AG04450 (cell line): ENCODE measurements around the gene MKI67. TPM values are rescaled to one million over a fixed set of nuclear protein-coding genes. Genes with fewer than 3 reads are reported as not detected.

ENCODE experiments used
- CTCF ChIA-PET: fragments of 300-600, 350-600 bp; formaldehyde crosslinking; extraction: SDS; loops from one replicate; lab custom pipeline; 2022; ENCODE audit warnings: antibody characterized with exemption, inconsistent platforms; lab: Charles Lee
- POLR2A ChIA-PET: fragments of 350-600 bp; formaldehyde crosslinking; extraction: SDS; loops from one replicate; lab custom pipeline; 2021; ENCODE audit warnings: antibody characterized with exemption, inconsistent platforms; lab: Yijun Ruan, JAX
- DNase-seq: peaks from one replicate; pipeline ENCODE4 v3.0.0-alpha.2; 2011; ENCODE audit warnings: low read depth, low spot score
- H3K27ac ChIP-seq: one replicate; pipeline ENCODE4 v1.5.1; 2012; ENCODE audit warnings: low read depth, low read length, control low read depth
- H3K27me3 ChIP-seq: one replicate; pipeline ENCODE4 v1.6.0; 2012; ENCODE audit warnings: low read length; ENCODE audit not compliant: control insufficient read depth, insufficient read depth
- H3K4me3 ChIP-seq: 2 replicates; pipeline ENCODE4 v1.5.1; 2011; ENCODE audit warnings: mild to moderate bottlenecking, low read depth, low read length, control low read depth
- H3K9me3 ChIP-seq: 2 replicates; pipeline ENCODE4 v1.5.1; 2012; ENCODE audit warnings: low read length; ENCODE audit not compliant: control insufficient read depth, insufficient read depth
- polyA plus RNA-seq: library from polyadenylated mRNA; depleted of rRNA; stranded (reverse); fragments of >200 nt; gene quantifications from 2 replicates; pipeline ENCODE4 v1.2.3, GENCODE V29; 2011
- TF ChIP-seq, protein P1 (sequence below): IDR thresholded peaks from 2 replicates; pipeline ENCODE4 v1.5.1; 2011; ENCODE audit warnings: low read depth, low read length, control low read depth, inconsistent platforms

MKI67 gene
- polyA plus RNA-seq, 1 experiment: 10.3 TPM

DNA sequence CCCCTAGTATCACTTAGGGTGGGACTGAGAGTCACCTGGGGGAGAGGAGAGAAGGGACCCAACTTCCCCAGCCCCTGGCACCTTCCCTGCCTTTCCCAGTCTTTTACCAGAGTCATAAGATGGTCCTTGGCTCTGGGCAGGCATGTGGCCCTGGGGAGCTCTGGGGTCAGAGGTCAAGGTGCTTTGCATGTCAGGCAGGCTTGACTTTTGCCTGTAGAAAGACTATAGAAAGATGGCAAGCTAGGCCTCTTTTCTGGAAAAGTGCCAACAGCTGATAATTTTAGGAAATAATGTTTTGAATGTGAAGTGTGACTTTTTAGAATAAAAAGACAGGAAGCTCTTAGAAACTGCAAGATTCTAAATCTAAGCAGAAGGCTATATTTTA is 67.5 kb downstream of the MKI67 start:
- H3K9me3 ChIP-seq: no peaks in the 10 kb centered on the region; the same call in 1 of the 2 replicates
- H3K27me3 ChIP-seq: no peaks in the 10 kb centered on the region
- TF ChIP-seq, protein P1, sequence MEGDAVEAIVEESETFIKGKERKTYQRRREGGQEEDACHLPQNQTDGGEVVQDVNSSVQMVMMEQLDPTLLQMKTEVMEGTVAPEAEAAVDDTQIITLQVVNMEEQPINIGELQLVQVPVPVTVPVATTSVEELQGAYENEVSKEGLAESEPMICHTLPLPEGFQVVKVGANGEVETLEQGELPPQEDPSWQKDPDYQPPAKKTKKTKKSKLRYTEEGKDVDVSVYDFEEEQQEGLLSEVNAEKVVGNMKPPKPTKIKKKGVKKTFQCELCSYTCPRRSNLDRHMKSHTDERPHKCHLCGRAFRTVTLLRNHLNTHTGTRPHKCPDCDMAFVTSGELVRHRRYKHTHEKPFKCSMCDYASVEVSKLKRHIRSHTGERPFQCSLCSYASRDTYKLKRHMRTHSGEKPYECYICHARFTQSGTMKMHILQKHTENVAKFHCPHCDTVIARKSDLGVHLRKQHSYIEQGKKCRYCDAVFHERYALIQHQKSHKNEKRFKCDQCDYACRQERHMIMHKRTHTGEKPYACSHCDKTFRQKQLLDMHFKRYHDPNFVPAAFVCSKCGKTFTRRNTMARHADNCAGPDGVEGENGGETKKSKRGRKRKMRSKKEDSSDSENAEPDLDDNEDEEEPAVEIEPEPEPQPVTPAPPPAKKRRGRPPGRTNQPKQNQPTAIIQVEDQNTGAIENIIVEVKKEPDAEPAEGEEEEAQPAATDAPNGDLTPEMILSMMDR: no peak
- H3K27ac ChIP-seq: no peak overlapping the region
- ChIA-PET POLR2A (no interaction called here), CTCF (interaction anchor here (0.6 to 1.4 kb wide), 4 partner anchors 11 to 48 kb away, joined by 3 to 9 read pairs (median 4); no protein-coding TSS in a partner anchor)
- H3K4me3 ChIP-seq: no peak overlapping the region
- DNase-seq: no peak

GRCh38 chr10:128058106-128058749 is 68.0 kb downstream of the MKI67 start:
- Histone ChIP-seq H3K27ac (no peak overlapping the region), H3K4me3 (no peak overlapping the region), H3K9me3 (no peaks in the 10 kb centered on the region; the same call in 1 of the 2 replicates), H3K27me3 (no peaks in the 10 kb centered on the region)
- ChIA-PET POLR2A (no interaction called here), CTCF (interaction anchor here (0.6 to 2.2 kb wide), 5 partner anchors 11 to 47 kb away, joined by 3 to 9 read pairs (median 4); no protein-coding TSS in a partner anchor)
- TF ChIP-seq, protein P1: no peak
- DNase-seq: no peak

DNA sequence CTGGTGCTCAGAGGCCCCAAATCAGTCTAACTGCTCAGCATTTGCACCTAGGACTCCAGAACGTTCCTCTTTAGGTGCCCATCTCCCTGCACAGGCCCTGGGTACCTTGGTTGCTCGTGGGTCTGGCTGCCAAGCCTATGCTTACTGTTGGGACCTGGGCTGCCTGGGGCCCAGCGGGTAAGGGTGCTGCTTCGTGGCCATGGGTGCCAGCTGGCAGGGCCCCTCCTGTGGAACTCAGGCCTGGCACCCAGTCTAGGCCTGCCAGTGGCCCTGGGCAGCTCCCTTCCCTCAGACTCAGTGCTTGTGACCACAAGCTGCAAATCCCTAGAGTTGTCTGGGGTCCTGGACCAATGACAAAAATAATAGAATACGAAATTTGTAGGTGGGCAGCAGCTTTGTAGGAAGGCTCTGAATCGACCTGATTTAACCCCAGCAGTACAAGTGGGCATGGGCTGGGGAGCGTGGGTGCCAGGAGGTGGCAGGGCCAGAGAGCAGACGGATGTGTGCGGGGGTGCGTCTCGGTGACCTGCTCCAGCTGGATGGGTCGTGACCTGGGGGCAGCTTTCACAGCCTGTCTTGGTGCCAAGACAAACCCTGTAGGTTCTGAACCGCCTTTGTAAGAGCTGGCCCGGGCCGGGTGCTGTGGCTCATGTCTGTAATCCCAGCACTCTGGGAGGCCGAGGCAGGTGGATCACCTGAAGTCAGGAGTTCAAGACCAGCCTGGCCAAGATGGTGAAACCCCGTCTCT is 69.7 kb downstream of the MKI67 start:
- CTCF ChIA-PET: interaction anchor here (2.2 kb wide), 1 partner anchor 13 kb away, joined by 8 read pairs; no protein-coding TSS in a partner anchor
- POLR2A ChIA-PET: no interaction called here

DNA sequence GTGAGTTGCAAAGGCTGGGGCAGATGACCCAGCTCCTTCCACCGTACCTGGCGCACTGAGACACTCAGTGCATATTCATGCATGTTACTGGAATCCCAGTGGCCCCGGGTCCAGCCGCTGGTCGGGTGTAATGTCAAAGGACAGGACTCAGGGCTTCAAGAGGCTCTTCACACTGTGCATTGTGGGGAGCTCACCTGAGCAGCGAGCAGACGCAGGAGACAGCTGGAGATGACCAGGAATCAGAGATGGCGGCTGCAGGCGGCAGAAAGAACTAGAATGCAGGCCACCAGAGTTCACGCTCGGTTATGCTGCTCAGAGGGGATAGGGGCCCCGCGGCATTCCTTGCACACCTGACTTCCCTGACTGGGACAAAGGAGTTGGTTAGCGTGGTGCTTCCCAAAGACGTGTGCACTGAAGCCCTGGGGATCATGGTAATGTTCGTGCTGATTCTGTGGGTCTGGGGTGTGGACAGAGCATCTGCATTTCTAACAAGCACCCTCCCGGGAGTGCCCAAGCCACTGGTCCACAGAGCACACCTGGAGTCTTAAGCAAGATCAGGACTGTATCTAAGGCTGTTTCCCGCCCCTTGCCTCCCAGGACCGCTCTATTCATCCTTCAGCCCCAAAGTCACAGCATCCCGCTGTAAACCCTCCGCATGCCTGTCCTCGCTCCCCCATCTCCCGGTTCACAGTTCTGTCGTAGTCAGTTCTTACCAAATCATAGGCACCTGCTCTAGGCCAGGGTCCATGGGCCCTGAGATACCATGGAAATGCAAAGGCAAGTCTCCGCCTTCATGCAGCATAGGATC is 71.0 kb downstream of the MKI67 start:
- no peak for DNase-seq
- ChIA-PET CTCF (interaction anchor here (1.3 kb wide), 1 partner anchor 20 kb away, joined by 6 read pairs; no protein-coding TSS in a partner anchor), POLR2A (no interaction called here)
- TF ChIP-seq, protein P1: no peak
- H3K27me3 ChIP-seq: no peaks in the 10 kb centered on the region
- no peak overlapping the region for H3K27ac ChIP-seq
- H3K9me3 ChIP-seq: no peaks in the 10 kb centered on the region; the same call in 1 of the 2 replicates
- no peak overlapping the region for H3K4me3 ChIP-seq

More for the DNA sequence above, 69.7 kb downstream of the MKI67 start:
- DNase-seq: no peak
- Histone ChIP-seq H3K9me3 (no peaks in the 10 kb centered on the region; the same call in 1 of the 2 replicates), H3K27me3 (no peaks in the 10 kb centered on the region), H3K27ac (no peak overlapping the region), H3K4me3 (no peak overlapping the region)
- TF ChIP-seq, protein P1: no peak
